SU-DHL-6 (cell line): ENCODE measurements around the gene SERTAD2.

Source experiments
- H2AFZ ChIP-seq: fragments of 200-600 bp; sonication (generic); 2 replicates; pipeline ENCODE4 v1.6.1; 2014; ENCODE audit warnings: low read depth, mild to moderate bottlenecking, moderate library complexity, mixed read lengths, antibody characterized with exemption, low read length; ENCODE audit not compliant: severe bottlenecking
- H3F3A ChIP-seq: fragments of 200-600 bp; shearing (Covaris generic); 2 replicates; pipeline ENCODE4 v1.6.0; 2016; ENCODE audit warnings: antibody characterized with exemption, mild to moderate bottlenecking; ENCODE audit not compliant: insufficient read depth
- H3K27ac ChIP-seq: fragments of 200-600 bp; sonication (generic); 2 replicates; pipeline ENCODE4 v1.5.1; 2016; ENCODE audit warnings: low read depth, mild to moderate bottlenecking, low read length, moderate library complexity, mixed read lengths
- H3K27me3 ChIP-seq: fragments of 200-600 bp; sonication (generic), shearing (Covaris generic); 2 replicates; pipeline ENCODE4 v1.6.0; 2014; ENCODE audit warnings: mild to moderate bottlenecking, low read length
- H3K36me3 ChIP-seq: fragments of 200-600 bp; sonication (generic); 2 replicates; pipeline ENCODE4 v1.6.1; 2014; ENCODE audit warnings: mild to moderate bottlenecking, low read length, mixed read lengths
- H3K4me2 ChIP-seq: fragments of 300-600, 200-600 bp; shearing (Covaris generic), sonication (generic); 2 replicates; pipeline ENCODE4 v1.6.0; 2014; ENCODE audit warnings: low read length, low read depth, mild to moderate bottlenecking; ENCODE audit not compliant: poor library complexity, severe bottlenecking
- H3K4me3 ChIP-seq: fragments of 200-600 bp; sonication (generic); 2 replicates; pipeline ENCODE4 v1.5.1; 2014; ENCODE audit warnings: antibody characterized with exemption, low read length, mild to moderate bottlenecking, mixed read lengths; ENCODE audit not compliant: insufficient read depth, poor library complexity, severe bottlenecking
- H3K79me2 ChIP-seq: fragments of 200-600 bp; sonication (generic); 2 replicates; pipeline ENCODE4 v1.6.1; 2014; ENCODE audit warnings: mild to moderate bottlenecking, low read length, moderate library complexity; ENCODE audit not compliant: insufficient read depth
- H3K9ac ChIP-seq: fragments of 200-600 bp; sonication (generic); 2 replicates; pipeline ENCODE4 v1.7.0; 2014; ENCODE audit warnings: mild to moderate bottlenecking, low read length
- H3K9me2 ChIP-seq: fragments of 200-600 bp; sonication (generic); replicated peaks from 2 replicates; pipeline ENCODE4 v1.6.1; 2014; ENCODE audit warnings: low read length; ENCODE audit not compliant: insufficient read depth
- H3K9me3 ChIP-seq: fragments of 200-600 bp; sonication (generic); 2 replicates; pipeline ENCODE4 v1.6.1; 2014; ENCODE audit warnings: low read length, mixed read lengths; ENCODE audit not compliant: insufficient read depth
- H4K20me1 ChIP-seq: fragments of 200-600 bp; sonication (generic); 2 replicates; pipeline ENCODE4 v1.6.1; 2014; ENCODE audit warnings: low read depth, mild to moderate bottlenecking, antibody characterized with exemption, low read length, moderate library complexity, mixed read lengths
- EZH2phosphoT487 ChIP-seq: fragments of 200-600 bp; sonication (generic), shearing (Covaris generic); conservative IDR thresholded peaks from 2 replicates; pipeline ENCODE4 v1.6.1; 2018; ENCODE audit warnings: mild to moderate bottlenecking, antibody characterized with exemption, low read length, moderate library complexity, mixed read lengths
- TF ChIP-seq, protein P1 (sequence below): fragments of 200-600 bp; sonication (generic); IDR thresholded peaks from one replicate; pipeline ENCODE4 v1.5.1; 2017; ENCODE audit warnings: antibody characterized with exemption, mild to moderate bottlenecking, low read length, moderate library complexity; ENCODE audit not compliant: insufficient read depth, poor library complexity, severe bottlenecking

SERTAD2 gene

DNA sequence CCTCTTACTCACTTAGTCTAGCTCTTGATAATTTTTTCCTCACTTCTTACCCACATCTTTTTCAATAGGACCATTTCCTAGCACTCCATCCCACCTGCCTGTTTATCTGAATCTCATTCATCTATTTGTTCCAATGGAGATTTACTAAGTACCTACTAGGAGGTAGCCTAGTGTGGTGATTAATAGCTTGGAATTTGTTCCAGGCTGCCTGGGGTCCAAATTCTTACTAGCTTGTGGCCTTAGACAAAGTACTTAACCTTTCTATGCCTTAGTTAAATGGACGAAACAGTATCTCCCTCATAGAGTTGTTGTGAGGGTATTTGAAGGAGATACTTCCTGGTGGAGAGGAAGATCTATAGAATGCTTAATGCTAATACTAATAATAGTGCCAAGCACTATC lies 42.9 kb upstream of the SERTAD2 start:
- no peaks in the 10 kb centered on the region for H4K20me1 ChIP-seq
- H3F3A ChIP-seq: 0 out of 2 replicates have a peak, but pooled peaks cover 5% of the 10 kb centered on the region

DNA sequence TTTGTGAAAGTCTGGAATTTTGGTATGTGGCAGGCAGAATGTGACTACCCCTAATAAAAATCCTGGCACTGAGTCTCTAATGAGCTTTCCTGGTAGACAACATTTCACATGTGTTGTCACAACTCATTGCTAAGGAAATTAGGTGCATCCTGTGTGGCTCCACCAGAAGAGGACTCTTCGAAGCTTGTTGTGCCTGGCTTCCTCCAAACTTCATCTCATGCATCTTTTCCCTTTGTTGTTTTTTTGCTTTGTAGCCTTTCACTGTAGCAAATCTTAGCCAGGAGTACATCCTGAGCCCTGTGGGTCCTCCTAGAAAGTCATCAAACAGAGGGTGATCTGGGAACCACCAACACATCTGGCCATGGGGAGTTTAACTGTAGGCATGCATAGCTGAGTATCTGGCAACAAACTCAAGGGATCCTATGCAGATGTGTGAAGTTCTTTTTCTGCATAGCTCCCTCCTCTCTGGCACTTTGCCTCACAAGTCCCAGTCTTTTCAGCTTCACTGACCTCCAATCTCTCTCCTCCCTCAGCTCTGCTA lies 42.1 kb upstream of the SERTAD2 start:
- no peak overlapping the region for H3K9ac ChIP-seq
- H3K79me2 ChIP-seq: no peaks in the 10 kb centered on the region
- peaks cover 2% of the 10 kb centered on the region; the same call in 1 of the 2 replicates for H3K36me3 ChIP-seq
- H3K27ac ChIP-seq: no peak overlapping the region
- H3K27me3 ChIP-seq: no peaks in the 10 kb centered on the region
- H3F3A ChIP-seq: 0 out of 2 replicates have a peak, but pooled peaks cover 6% of the 10 kb centered on the region
- no peaks in the 10 kb centered on the region for H3K9me3 ChIP-seq
- H2AFZ ChIP-seq: no peak overlapping the region
- TF ChIP-seq, protein P1, sequence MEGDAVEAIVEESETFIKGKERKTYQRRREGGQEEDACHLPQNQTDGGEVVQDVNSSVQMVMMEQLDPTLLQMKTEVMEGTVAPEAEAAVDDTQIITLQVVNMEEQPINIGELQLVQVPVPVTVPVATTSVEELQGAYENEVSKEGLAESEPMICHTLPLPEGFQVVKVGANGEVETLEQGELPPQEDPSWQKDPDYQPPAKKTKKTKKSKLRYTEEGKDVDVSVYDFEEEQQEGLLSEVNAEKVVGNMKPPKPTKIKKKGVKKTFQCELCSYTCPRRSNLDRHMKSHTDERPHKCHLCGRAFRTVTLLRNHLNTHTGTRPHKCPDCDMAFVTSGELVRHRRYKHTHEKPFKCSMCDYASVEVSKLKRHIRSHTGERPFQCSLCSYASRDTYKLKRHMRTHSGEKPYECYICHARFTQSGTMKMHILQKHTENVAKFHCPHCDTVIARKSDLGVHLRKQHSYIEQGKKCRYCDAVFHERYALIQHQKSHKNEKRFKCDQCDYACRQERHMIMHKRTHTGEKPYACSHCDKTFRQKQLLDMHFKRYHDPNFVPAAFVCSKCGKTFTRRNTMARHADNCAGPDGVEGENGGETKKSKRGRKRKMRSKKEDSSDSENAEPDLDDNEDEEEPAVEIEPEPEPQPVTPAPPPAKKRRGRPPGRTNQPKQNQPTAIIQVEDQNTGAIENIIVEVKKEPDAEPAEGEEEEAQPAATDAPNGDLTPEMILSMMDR: no peak
- TF ChIP-seq EZH2phosphoT487: no peak
- no peak overlapping the region for H3K4me3 ChIP-seq
- no peak overlapping the region for H3K4me2 ChIP-seq
- no peaks in the 10 kb centered on the region for H4K20me1 ChIP-seq
- no peaks in the 10 kb centered on the region for H3K9me2 ChIP-seq

More for the DNA sequence above, 42.9 kb upstream of the SERTAD2 start:
- no peak overlapping the region for H2AFZ ChIP-seq
- no peaks in the 10 kb centered on the region for H3K27me3 ChIP-seq
- no peaks in the 10 kb centered on the region for H3K9me3 ChIP-seq
- H3K4me3 ChIP-seq: no peak overlapping the region
- H3K9me2 ChIP-seq: no peaks in the 10 kb centered on the region
- TF ChIP-seq EZH2phosphoT487: no peak
- TF ChIP-seq, protein P1: no peak
- H3K36me3 ChIP-seq: no peaks in the 10 kb centered on the region
- H3K4me2 ChIP-seq: no peak overlapping the region
- H3K9ac ChIP-seq: no peak overlapping the region
- no peak overlapping the region for H3K27ac ChIP-seq
- no peaks in the 10 kb centered on the region for H3K79me2 ChIP-seq

DNA sequence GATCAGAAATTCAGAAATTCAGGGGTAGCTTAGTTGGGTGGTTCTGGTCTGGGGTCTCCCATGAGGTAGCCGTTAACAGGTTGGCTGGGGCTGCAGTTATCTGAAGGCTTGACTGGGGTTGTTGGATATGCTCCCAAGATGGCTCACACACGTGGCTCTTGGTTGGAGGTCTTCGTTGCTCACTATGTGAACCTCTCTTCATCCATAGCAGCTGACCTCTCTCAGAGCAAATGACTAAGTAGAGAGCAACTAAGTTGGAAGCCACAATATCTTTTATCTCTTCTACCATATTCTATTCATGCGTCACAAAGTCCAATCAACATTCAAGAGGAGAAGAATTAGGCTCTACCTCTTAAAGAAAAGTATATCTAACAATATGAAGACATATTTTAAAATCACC lies 38.7 kb upstream of the SERTAD2 start:
- Histone ChIP-seq H3K9me3 (no peaks in the 10 kb centered on the region), H3F3A (0 out of 2 replicates have a peak, but pooled peaks cover 6% of the 10 kb centered on the region), H3K36me3 (peaks cover 3% of the 10 kb centered on the region; the same call in 1 of the 2 replicates), H2AFZ (no peak overlapping the region), H3K4me3 (no peak overlapping the region), H4K20me1 (no peaks in the 10 kb centered on the region), H3K4me2 (no peak overlapping the region), H3K9me2 (no peaks in the 10 kb centered on the region), H3K27me3 (no peaks in the 10 kb centered on the region), H3K27ac (no peak overlapping the region), H3K9ac (no peak overlapping the region), H3K79me2 (no peaks in the 10 kb centered on the region)
- no peak for TF ChIP-seq EZH2phosphoT487

DNA sequence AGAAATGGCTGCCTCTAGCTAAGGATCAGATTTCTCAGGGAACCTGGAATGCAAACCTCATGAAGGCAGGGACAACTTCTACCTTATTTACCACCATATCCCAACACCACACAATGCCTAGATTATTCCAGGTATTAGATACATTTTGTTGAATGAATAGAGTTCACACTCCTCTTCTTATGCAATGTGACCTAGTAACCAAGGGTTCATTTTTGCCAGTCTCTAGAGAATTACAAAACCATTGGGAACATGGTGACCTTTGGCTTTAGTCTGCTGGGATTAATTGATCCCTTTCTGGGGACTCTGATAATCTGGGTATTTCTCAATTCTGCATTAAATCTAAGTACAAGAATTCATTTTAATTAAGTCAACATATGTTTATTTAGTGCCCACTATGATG lies 35.2 kb upstream of the SERTAD2 start:
- H3K27me3 ChIP-seq: no peaks in the 10 kb centered on the region
- H3K4me3 ChIP-seq: no peak overlapping the region
- no peaks in the 10 kb centered on the region for H3K79me2 ChIP-seq

More for the DNA sequence above, 35.2 kb upstream of the SERTAD2 start:
- peaks cover 3% of the 10 kb centered on the region; the same call in 1 of the 2 replicates for H3K36me3 ChIP-seq
- H4K20me1 ChIP-seq: no peaks in the 10 kb centered on the region
- no peaks in the 10 kb centered on the region for H3K9me3 ChIP-seq
- no peaks in the 10 kb centered on the region for H3K9me2 ChIP-seq
- H3K27ac ChIP-seq: no peak overlapping the region
- 0 out of 2 replicates have a peak, but pooled peaks cover 6% of the 10 kb centered on the region for H3F3A ChIP-seq
- H3K4me2 ChIP-seq: no peak overlapping the region
- TF ChIP-seq, protein P1: no peak
- no peak for TF ChIP-seq EZH2phosphoT487
- H2AFZ ChIP-seq: no peak overlapping the region
- no peak overlapping the region for H3K9ac ChIP-seq
